Skeletal muscle cell (primary cell): ENCODE results near the gene EFCAB8.

ENCODE experiments used
- DNase-seq: peaks from one replicate; pipeline ENCODE4 v3.0.0-alpha.2; 2010; ENCODE audit warnings: low read depth
- H3K4me3 ChIP-seq: 2 replicates; pipeline ENCODE4 v1.5.1; 2011; ENCODE audit warnings: low read depth, mild to moderate bottlenecking, control low read depth, low read length, moderate library complexity

Gene EFCAB8

GRCh38 chr20:32978009-32978335, 119.2 kb downstream of the EFCAB8 start:
- no peak overlapping the region for H3K4me3 ChIP-seq
- DNase-seq: no peak

GRCh38 chr20:32979201-32979998, 120.7 kb downstream of the EFCAB8 start:
- DNase-seq: no peak
- H3K4me3 ChIP-seq: no peak overlapping the region

- no peak for DNase-seq
Measured at GRCh38 chr20:32980131-32980941, 121.6 kb downstream of the EFCAB8 start.

GRCh38 chr20:32980990-32981389, 122.3 kb downstream of the EFCAB8 start:
- no peak for DNase-seq
- no peak overlapping the region for H3K4me3 ChIP-seq

More at GRCh38 chr20:32980131-32980941, 121.6 kb downstream of the EFCAB8 start:
- H3K4me3 ChIP-seq: no peak overlapping the region

GRCh38 chr20:32982617-32983458, 124.1 kb downstream of the EFCAB8 start:
- no peak for DNase-seq
- H3K4me3 ChIP-seq: no peak overlapping the region

GRCh38 chr20:32983459-32984112, 124.9 kb downstream of the EFCAB8 start:
- no peak overlapping the region for H3K4me3 ChIP-seq
- DNase-seq: no peak

GRCh38 chr20:32984196-32984595, 125.5 kb downstream of the EFCAB8 start:
- DNase-seq: no peak
- H3K4me3 ChIP-seq: no peak overlapping the region

- H3K4me3 ChIP-seq: no peak overlapping the region
- no peak for DNase-seq
Measured at GRCh38 chr20:32984631-32985354, 126.1 kb downstream of the EFCAB8 start.

GRCh38 chr20:32985596-32985995, 126.9 kb downstream of the EFCAB8 start:
- no peak overlapping the region for H3K4me3 ChIP-seq
- DNase-seq: no peak

GRCh38 chr20:32986331-32986966, 127.7 kb downstream of the EFCAB8 start:
- H3K4me3 ChIP-seq: no peak overlapping the region
- DNase-seq: no peak

- DNase-seq: no peak
Measured at GRCh38 chr20:32987044-32987825, 128.5 kb downstream of the EFCAB8 start.

GRCh38 chr20:32988008-32988407, 129.3 kb downstream of the EFCAB8 start:
- no peak overlapping the region for H3K4me3 ChIP-seq
- no peak for DNase-seq

More at GRCh38 chr20:32987044-32987825, 128.5 kb downstream of the EFCAB8 start:
- H3K4me3 ChIP-seq: no peak overlapping the region

- no peak for DNase-seq
- H3K4me3 ChIP-seq: no peak overlapping the region
Measured at GRCh38 chr20:32989507-32990283, 131.0 kb downstream of the EFCAB8 start.

- no peak overlapping the region for H3K4me3 ChIP-seq
- no peak for DNase-seq
Measured at GRCh38 chr20:32990426-32990825, 131.7 kb downstream of the EFCAB8 start.

GRCh38 chr20:32991383-32991782, 132.7 kb downstream of the EFCAB8 start:
- no peak for DNase-seq
- no peak overlapping the region for H3K4me3 ChIP-seq

- H3K4me3 ChIP-seq: no peak overlapping the region
- DNase-seq: no peak
Measured at GRCh38 chr20:32991792-32992641, 133.3 kb downstream of the EFCAB8 start.
